Stomach (tissue), 4 donors: Measurements from ENCODE around the gene IQCH.

Experiments
- EP300 ChIP-seq: sonication (generic); formaldehyde crosslinking; IDR thresholded peaks from one replicate; pipeline ENCODE4 v1.6.1; 2017; ENCODE audit warnings: antibody characterized with exemption
- POLR2A ChIP-seq, 4 donors: fragments of 450-650 bp; IDR thresholded peaks; one replicate each; pipeline ENCODE4 v1.6.1; 2016; ENCODE audit warnings: antibody characterized with exemption in 4 of 4, control low read depth in 2 of 4, mild to moderate bottlenecking in 1 of 4, moderate library complexity in 1 of 4
- POLR2AphosphoS5 ChIP-seq, 3 donors: sonication (generic); formaldehyde crosslinking; IDR thresholded peaks; one replicate each; pipeline ENCODE4 v1.6.1; 2016; ENCODE audit warnings: antibody characterized with exemption in 3 of 3
- TF ChIP-seq, protein P1 (sequence below), 7 experiments: fragments of 450-650 bp in 4 of 7; fragments of 200-600 bp in 3 of 7; sonication (generic) in 3 of 7; IDR thresholded peaks; one replicate each; pipeline ENCODE4 v1.5.1; 2016 to 2019; ENCODE audit warnings: antibody characterized with exemption in 7 of 7, control low read depth in 2 of 7, mild to moderate bottlenecking in 1 of 7

DNA sequence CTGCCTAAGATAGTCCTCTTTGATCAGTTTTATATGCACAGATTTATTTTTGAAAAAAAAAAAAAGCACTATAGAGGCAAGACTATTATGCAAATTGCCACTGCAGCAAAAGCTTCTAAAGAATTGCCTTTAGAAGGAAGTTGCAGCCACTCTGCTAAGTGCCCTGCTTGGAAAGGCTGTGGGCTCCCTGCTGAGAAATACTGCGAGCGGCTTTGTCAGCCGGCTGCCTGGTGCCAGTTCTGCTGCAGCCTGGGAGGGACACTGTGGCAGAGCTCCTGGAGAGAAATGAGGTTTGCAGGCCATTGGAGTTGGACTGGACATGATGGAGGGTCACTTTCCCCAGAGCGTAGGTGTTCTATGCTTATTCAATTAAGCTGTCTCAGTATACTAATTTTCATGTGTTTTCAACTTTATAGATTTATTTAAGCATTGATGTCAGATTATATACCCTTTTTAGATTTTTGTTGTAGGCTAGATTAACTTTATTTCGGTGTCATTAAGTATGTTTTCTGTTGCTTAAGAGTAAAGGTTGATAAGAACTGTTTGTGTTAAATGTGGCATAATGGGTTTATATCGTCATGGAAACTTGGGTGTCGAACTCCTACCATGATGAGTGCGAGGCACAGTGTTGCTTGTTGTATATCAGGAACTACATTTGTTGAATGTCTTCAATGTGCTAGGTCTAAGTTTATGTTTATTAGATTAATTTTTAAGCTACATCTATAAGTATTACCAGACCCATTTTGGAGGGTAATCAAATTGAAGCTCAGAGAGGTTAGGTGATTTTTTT, 294.5 kb downstream of the IQCH start:
- TF ChIP-seq EP300: no peak
- TF ChIP-seq, protein P1, sequence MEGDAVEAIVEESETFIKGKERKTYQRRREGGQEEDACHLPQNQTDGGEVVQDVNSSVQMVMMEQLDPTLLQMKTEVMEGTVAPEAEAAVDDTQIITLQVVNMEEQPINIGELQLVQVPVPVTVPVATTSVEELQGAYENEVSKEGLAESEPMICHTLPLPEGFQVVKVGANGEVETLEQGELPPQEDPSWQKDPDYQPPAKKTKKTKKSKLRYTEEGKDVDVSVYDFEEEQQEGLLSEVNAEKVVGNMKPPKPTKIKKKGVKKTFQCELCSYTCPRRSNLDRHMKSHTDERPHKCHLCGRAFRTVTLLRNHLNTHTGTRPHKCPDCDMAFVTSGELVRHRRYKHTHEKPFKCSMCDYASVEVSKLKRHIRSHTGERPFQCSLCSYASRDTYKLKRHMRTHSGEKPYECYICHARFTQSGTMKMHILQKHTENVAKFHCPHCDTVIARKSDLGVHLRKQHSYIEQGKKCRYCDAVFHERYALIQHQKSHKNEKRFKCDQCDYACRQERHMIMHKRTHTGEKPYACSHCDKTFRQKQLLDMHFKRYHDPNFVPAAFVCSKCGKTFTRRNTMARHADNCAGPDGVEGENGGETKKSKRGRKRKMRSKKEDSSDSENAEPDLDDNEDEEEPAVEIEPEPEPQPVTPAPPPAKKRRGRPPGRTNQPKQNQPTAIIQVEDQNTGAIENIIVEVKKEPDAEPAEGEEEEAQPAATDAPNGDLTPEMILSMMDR (IDR thresholded peaks at IDR 0.05): no peak
- no peak for TF ChIP-seq POLR2A (IDR thresholded peaks at IDR 0.05)
- no peak for TF ChIP-seq POLR2AphosphoS5 (IDR thresholded peaks at IDR 0.05)
